ENCODE results near the gene RAB40B. TPM values are rescaled to one million over a fixed set of nuclear protein-coding genes. Genes with fewer than 3 reads are reported as not detected.

Gene RAB40B
- total and polyA plus RNA-seq, 2 of the 13 experiments (the other 11 are each of a cell fraction or from before 2014, with no cell fraction given) = 6.2 to 6.5 TPM

DNA sequence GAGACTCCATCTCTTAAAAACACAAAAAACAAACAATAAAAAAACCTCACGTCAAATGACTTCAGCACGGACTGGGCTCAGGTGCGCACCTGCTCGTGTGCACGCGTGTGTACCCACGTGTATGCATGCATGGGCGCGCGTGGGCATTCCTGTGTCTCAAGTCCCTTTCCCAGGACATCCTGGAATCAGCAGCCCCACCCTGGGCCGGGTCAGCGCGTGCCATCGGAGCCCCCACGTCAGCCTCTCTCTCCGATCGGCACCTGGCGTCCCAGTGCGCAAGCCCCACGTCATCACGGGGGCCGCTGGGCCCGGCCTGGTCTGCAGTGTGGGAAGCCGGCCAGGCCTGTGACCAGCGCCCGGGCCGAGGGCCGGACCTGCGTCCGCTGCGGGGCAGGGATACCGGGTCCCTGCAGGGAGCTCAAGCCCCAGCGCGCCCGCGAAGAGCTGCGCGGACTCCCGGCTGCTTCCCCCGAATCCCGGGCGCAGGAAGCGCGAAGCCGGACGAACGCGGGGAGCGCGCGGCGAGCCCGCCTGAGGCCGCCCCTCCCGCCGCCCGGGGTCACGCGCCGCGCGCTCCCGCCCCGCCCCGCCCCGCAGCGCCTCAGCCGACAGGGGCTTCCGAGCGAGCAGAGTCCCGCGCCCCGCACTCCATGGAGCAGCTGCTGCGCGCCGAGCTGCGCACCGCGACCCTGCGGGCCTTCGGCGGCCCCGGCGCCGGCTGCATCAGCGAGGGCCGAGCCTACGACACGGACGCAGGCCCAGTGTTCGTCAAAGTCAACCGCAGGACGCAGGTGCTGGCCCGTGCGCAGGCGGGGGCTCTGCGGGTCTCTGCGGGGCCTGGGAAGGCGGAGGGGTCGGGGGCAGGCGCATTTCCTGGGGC is 36.7 kb upstream of the RAB40B start, which contains the start of gene FN3K (continued):
- TF ChIP-seq, protein P1, sequence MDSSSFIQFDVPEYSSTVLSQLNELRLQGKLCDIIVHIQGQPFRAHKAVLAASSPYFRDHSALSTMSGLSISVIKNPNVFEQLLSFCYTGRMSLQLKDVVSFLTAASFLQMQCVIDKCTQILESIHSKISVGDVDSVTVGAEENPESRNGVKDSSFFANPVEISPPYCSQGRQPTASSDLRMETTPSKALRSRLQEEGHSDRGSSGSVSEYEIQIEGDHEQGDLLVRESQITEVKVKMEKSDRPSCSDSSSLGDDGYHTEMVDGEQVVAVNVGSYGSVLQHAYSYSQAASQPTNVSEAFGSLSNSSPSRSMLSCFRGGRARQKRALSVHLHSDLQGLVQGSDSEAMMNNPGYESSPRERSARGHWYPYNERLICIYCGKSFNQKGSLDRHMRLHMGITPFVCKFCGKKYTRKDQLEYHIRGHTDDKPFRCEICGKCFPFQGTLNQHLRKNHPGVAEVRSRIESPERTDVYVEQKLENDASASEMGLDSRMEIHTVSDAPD (CRISPR knock-in tag; IDR thresholded peaks at IDR 0.05) = no peak
- TF ChIP-seq NBN (conservative IDR thresholded peaks at IDR 0.05) (no peak), ARID2 (CRISPR knock-in tag; IDR thresholded peaks at IDR 0.05; ENCODE audit: borderline replicate concordance) (peak; percentile 25; the same call in 1 of the 2 replicates), SNRNP70 (IDR thresholded peaks at IDR 0.05; ENCODE audit: low read depth, low read length) (no peak), MATR3 (CRISPR knock-in tag; IDR thresholded peaks at IDR 0.05) (0 out of 2 replicates have a peak, but pooled peaks have one; percentile 18), ZNF34 (CRISPR knock-in tag; IDR thresholded peaks at IDR 0.05; ENCODE audit: borderline replicate concordance) (no peak; the same call in 1 of the 2 replicates), DZIP1 (CRISPR knock-in tag; IDR thresholded peaks at IDR 0.05) (no peak), CBFB (CRISPR knock-in tag; IDR thresholded peaks at IDR 0.05) (0 out of 2 replicates have a peak, but pooled peaks have one; percentile 31), TEAD2 (CRISPR knock-in tag; IDR thresholded peaks at IDR 0.05) (no peak; the same call in 1 of the 2 replicates), MZF1 (CRISPR knock-in tag; IDR thresholded peaks at IDR 0.05; ENCODE audit: borderline replicate concordance) (no peak), ZSCAN29 (CRISPR knock-in tag; conservative IDR thresholded peaks at IDR 0.05) (no peak), RFXANK (CRISPR knock-in tag; IDR thresholded peaks at IDR 0.05) (no peak)
- TF ChIP-seq, protein P2, sequence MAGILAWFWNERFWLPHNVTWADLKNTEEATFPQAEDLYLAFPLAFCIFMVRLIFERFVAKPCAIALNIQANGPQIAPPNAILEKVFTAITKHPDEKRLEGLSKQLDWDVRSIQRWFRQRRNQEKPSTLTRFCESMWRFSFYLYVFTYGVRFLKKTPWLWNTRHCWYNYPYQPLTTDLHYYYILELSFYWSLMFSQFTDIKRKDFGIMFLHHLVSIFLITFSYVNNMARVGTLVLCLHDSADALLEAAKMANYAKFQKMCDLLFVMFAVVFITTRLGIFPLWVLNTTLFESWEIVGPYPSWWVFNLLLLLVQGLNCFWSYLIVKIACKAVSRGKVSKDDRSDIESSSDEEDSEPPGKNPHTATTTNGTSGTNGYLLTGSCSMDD (CRISPR knock-in tag; IDR thresholded peaks at IDR 0.05) = no peak
- TF ChIP-seq, protein P3, sequence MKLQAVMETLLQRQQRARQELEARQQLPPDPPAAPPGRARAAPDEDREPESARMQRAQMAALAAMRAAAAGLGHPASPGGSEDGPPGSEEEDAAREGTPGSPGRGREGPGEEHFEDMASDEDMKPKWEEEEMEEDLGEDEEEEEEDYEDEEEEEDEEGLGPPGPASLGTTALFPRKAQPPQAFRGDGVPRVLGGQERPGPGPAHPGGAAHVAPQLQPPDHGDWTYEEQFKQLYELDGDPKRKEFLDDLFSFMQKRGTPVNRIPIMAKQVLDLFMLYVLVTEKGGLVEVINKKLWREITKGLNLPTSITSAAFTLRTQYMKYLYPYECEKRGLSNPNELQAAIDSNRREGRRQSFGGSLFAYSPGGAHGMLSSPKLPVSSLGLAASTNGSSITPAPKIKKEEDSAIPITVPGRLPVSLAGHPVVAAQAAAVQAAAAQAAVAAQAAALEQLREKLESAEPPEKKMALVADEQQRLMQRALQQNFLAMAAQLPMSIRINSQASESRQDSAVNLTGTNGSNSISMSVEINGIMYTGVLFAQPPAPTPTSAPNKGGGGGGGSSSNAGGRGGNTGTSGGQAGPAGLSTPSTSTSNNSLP (IDR thresholded peaks at IDR 0.05; ENCODE audit: low read depth, low read length) = no peak
- TF ChIP-seq, protein P4, sequence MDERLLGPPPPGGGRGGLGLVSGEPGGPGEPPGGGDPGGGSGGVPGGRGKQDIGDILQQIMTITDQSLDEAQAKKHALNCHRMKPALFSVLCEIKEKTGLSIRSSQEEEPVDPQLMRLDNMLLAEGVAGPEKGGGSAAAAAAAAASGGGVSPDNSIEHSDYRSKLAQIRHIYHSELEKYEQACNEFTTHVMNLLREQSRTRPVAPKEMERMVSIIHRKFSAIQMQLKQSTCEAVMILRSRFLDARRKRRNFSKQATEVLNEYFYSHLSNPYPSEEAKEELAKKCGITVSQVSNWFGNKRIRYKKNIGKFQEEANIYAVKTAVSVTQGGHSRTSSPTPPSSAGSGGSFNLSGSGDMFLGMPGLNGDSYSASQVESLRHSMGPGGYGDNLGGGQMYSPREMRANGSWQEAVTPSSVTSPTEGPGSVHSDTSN (CRISPR knock-in tag; IDR thresholded peaks at IDR 0.05) = no peak
